Pancreas (tissue), 10 donors: Measurements from ENCODE around the gene CAT. TPM values are rescaled to one million over a fixed set of nuclear protein-coding genes. Genes with fewer than 3 reads are reported as not detected.
"Not testable (repeated sequence)": the region's sequence is repeated elsewhere in the genome, so short reads cannot be mapped to it uniquely, and the experiment has no call there.

Experiments used
- ATAC-seq, 4 donors: fragments of 200-7000 bp; cut with Tn5 transposase; one replicate each; pipeline versions ENCODE4 v1.8.0 to v1.9.1; 2020; ENCODE audit warnings: mild to moderate bottlenecking in 4 of 4, moderate library complexity in 4 of 4
- DNase-seq, 6 donors: peaks; one replicate each; pipeline ENCODE4 v3.0.0-alpha.2; 2020
- FAIRE-seq: peaks from 2 replicates; lab custom pipeline; 2012; peaks lifted over from hg19 to GRCh38; lab: Jason Lieb, UNC
- H3K27ac ChIP-seq, 4 donors: fragments of 200-600 bp; sonication (generic); 1 replicate in 3 of 4; 2 replicates in 1 of 4; pipeline versions ENCODE4 v1.5.0 to v1.8.0; 2020
- H3K27me3 ChIP-seq, 4 donors: fragments of 200-600 bp; one replicate each; pipeline ENCODE4 v1.8.0; 2021
- H3K36me3 ChIP-seq, 3 donors: fragments of 200-600 bp; sonication (generic) in 1 of 3; one replicate each; pipeline versions ENCODE4 v1.5.0 to v1.8.0; 2020 to 2021
- H3K4me1 ChIP-seq, 3 donors: fragments of 200-600 bp; one replicate each; pipeline ENCODE4 v1.8.0; 2021
- H3K4me3 ChIP-seq, 4 donors: fragments of 200-600 bp; sonication (generic) in 2 of 4; one replicate each; pipeline versions ENCODE4 v1.5.0 to v1.8.0; 2020 to 2021
- H3K9me3 ChIP-seq, 4 donors: fragments of 200-600 bp; one replicate each; pipeline ENCODE4 v1.8.0; 2021
- WGBS, 2 donors: extraction: QIAGEN DNeasy Blood & Tissue Kit; methylation state at CpG; one replicate each; pipeline ENCODE4 v1.1.7; 2013; 5-methylcytosine and 5-hydroxymethylcytosine counted together
- intact Hi-C, 3 donors: fragments of 100-400 bp; cut with DNase I; formaldehyde crosslinking; loops; one replicate each; pipeline versions ENCODE4 v1.11.1 to v1.14.2; 2022
- polyA plus RNA-seq, 2 donors: library from polyadenylated mRNA; stranded (reverse); fragments of 200-250 nt; gene quantifications; one replicate each; pipeline ENCODE4 v1.2.3, GENCODE V29; 2013
- total RNA-seq, 6 donors: library from RNA; stranded (reverse); fragmentation: NEBNext Ultra II Directional in 4 of 6; extraction: Animal tissue kit (Norgen Biotek cat#: 25700) in 4 of 6; gene quantifications; one replicate each; pipeline versions ENCODE4 v1.2.1 to v1.2.4, GENCODE V29; 2021 to 2023
- TF ChIP-seq, protein P1 (sequence below), 4 donors: fragments of 200-600 bp; sonication (generic) in 3 of 4; IDR thresholded peaks; one replicate each; pipeline versions ENCODE4 v1.5.0 to v1.8.0; 2021; ENCODE audit warnings: antibody characterized with exemption in 4 of 4
- donor health status: healthy with polysubstance abuse.
- donor health status: DM: no; HTN: no; CAD: no; lungs with moderate emphysema.
- donor health status: DM: no; HTN: no; CAD: no.
- donor health status: control.
- donor health status: control.
- donor health status: Bipolar disorder and iron deficiency.
- donor health status: DM: yes; HTN: yes; CAD: no.
- donor health status: DM: no; HTN: no; CAD: no.
- donor health status: DM: no; HTN: no; CAD: no.
- donor health status: DM: yes; HTN: yes; CAD: no.

CAT gene
- total and polyA plus RNA-seq, 8 donors: 26.6 to 53.5 (median 46.2) TPM

DNA sequence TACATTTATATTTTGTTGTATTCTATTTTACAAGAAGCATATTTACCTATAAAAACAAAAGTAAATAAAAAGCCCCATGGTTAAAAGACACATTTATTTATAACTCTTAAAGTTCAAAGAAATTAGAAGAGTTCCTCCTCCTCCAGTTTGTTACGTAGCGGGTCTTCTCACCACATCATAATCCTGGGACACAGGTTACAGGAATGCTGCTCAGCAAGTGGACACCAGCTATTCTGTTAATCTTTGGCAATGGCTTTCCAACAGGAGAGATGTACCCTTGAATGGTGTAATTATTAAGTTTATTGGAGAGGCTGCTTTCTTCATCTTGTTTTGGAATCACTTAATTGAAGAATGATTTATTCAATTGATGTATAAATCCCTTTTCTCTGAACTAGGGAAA, 19.6 kb upstream of the CAT start:
- Histone ChIP-seq H3K27me3 (no peaks in the 10 kb centered on the region), H3K4me1 (peaks cover 5 to 11% (median 9%) of the 10 kb centered on the region in 3 donors), H3K9me3 (no peaks in the 10 kb centered on the region), H3K4me3 (no peak overlapping the region), H3K36me3 (no peaks in the 10 kb centered on the region), H3K27ac (no peak overlapping the region)
- ATAC-seq (no peak), DNase-seq (no peak), FAIRE-seq (no peak)
- WGBS, 2 donors: 75 to 77% methylated on average over 2 of the region's 2 CpGs
- intact Hi-C loops: no loop called here
- TF ChIP-seq, protein P1, sequence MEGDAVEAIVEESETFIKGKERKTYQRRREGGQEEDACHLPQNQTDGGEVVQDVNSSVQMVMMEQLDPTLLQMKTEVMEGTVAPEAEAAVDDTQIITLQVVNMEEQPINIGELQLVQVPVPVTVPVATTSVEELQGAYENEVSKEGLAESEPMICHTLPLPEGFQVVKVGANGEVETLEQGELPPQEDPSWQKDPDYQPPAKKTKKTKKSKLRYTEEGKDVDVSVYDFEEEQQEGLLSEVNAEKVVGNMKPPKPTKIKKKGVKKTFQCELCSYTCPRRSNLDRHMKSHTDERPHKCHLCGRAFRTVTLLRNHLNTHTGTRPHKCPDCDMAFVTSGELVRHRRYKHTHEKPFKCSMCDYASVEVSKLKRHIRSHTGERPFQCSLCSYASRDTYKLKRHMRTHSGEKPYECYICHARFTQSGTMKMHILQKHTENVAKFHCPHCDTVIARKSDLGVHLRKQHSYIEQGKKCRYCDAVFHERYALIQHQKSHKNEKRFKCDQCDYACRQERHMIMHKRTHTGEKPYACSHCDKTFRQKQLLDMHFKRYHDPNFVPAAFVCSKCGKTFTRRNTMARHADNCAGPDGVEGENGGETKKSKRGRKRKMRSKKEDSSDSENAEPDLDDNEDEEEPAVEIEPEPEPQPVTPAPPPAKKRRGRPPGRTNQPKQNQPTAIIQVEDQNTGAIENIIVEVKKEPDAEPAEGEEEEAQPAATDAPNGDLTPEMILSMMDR (IDR thresholded peaks at IDR 0.05): no peak

DNA sequence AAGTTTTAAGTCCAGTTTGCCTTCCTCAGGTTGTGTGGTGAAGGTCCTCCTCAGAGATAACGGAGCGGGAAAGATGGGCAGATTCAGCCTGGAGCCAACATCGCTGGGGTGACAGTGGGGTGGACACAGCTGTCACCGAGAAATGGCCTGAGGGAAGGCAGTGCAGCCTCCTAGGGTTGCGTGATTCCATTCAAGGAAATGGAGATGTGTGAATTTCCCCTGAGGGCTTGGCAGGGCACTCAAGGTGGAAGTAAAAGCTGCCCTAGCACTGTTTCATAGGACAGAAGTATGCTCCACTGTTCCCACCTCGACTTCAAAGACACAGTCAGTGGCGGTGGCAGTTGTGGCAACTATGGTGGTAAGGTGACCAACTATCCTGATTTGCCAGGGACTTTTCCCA, 15.4 kb upstream of the CAT start:
- Histone ChIP-seq H3K4me1 (no peaks in the 10 kb centered on the region), H3K36me3 (no peaks in the 10 kb centered on the region), H3K9me3 (no peaks in the 10 kb centered on the region), H3K27ac (no peak overlapping the region), H3K4me3 (no peak overlapping the region), H3K27me3 (no peaks in the 10 kb centered on the region)
- intact Hi-C loops: no loop called here
- no peak for ATAC-seq
- no peak for DNase-seq
- TF ChIP-seq, protein P1 (IDR thresholded peaks at IDR 0.05): no peak
- 89 to 96% methylated on average over 7 of the region's 7 CpGs for WGBS, 2 donors
- no peak for FAIRE-seq

DNA sequence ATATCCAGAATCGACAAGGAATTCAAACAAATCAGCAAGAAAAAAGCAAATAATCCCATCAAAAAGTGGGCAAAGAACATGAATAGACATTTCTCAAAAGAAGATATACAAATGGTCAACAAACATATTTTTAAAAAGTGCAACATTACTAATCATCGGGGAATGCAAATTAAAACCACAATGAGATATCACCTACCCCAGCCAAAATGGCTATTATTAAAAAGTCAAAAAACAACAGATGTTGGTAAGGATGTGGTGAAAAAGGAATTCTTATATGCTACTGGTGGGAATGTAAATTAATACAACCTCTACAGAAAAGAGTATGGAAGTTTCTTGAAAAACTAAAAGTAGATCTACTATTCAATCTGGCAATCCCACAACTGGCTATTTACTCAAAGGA, 13.9 kb upstream of the CAT start:
- ATAC-seq, H3K4me3 ChIP-seq, DNase-seq, H3K4me1 ChIP-seq, H3K27me3 ChIP-seq, H3K36me3 ChIP-seq, H3K27ac ChIP-seq, H3K9me3 ChIP-seq, intact Hi-C loops, FAIRE-seq: not testable (repeated sequence)
- 67 to 78% methylated on average over 2 of the region's 2 CpGs for WGBS, 2 donors

DNA sequence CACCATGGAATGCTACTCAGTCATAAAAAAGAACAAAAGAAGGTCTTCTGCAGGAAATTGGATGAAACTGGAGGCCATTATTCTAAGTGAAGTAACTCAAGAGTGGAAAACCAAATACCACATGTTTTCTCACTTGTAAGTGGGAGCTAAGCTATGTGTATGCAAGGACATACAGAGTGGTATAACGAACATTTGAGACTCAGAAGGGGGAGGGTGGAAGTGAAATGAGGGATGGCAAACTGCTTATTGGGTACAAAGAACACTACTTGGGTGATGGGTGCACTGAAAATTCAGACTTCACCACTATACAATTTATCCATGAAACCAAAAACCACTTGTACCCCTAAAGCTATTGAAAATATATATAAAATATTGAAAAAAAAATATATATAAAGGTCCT, 13.4 kb upstream of the CAT start:
- no peak overlapping the region for H3K27ac ChIP-seq
- FAIRE-seq: no peak
- 90 to 100% methylated on average over 1 of the region's 1 CpG for WGBS, 2 donors
- intact Hi-C loops: no loop called here
- no peak for DNase-seq
- H3K4me3 ChIP-seq: no peak overlapping the region
- H3K36me3 ChIP-seq: no peaks in the 10 kb centered on the region
- H3K4me1 ChIP-seq: no peaks in the 10 kb centered on the region
- TF ChIP-seq, protein P1 (IDR thresholded peaks at IDR 0.05): no peak
- no peak for ATAC-seq
- H3K9me3 ChIP-seq: no peaks in the 10 kb centered on the region
- H3K27me3 ChIP-seq: no peaks in the 10 kb centered on the region

DNA sequence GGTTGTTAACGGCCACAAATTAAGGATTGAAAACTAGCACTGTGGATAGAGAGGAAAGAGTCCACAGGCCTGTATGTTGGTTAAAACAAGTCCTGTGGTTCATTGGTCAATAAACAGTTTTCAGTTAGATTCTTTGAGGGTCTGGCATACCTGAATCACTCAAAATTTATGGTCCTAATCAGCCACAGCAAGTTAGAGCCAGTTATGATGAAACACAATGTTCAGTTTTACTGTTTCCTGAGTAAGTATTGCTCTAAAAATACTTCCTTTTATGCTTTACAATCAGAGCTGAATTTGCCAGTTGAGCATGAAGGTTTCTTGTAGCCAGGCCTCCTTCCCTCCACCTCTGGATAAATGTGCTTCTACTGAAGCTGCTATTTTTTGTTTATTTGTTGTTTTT, 12.9 kb upstream of the CAT start:
- intact Hi-C loops: no loop called here
- Histone ChIP-seq H3K4me1 (no peaks in the 10 kb centered on the region), H3K27ac (no peak overlapping the region), H3K27me3 (no peaks in the 10 kb centered on the region), H3K9me3 (no peaks in the 10 kb centered on the region), H3K4me3 (no peak overlapping the region), H3K36me3 (no peaks in the 10 kb centered on the region)
- peak in 1 of 4 donors; percentile 22 for ATAC-seq
- TF ChIP-seq, protein P1 (IDR thresholded peaks at IDR 0.05): no peak
- no peak for DNase-seq
- 92 to 94% methylated on average over 1 of the region's 1 CpG for WGBS, 2 donors
- no peak for FAIRE-seq
